Right lobe of liver (tissue), 4 donors: ENCODE data around the gene NR2C2AP.

Experiments
- POLR2A ChIP-seq: fragments of 450-650 bp; IDR thresholded peaks from one replicate; pipeline ENCODE4 v1.6.1; 2017; ENCODE audit warnings: antibody characterized with exemption, mild to moderate bottlenecking
- TF ChIP-seq, protein P1 (sequence below), 4 donors: fragments of 200-600 bp in 3 of 4; fragments of 450-650 bp in 1 of 4; IDR thresholded peaks; one replicate each; pipeline versions ENCODE4 v1.5.1 to v1.8.0; 2016 to 2022; ENCODE audit warnings: antibody characterized with exemption in 4 of 4, mild to moderate bottlenecking in 2 of 4
- donor health status: DM: no; HTN: no; CAD: no.
- donor health status: DM: no; HTN: no; CAD: no.
- donor health status: DM: no; HTN: yes; CAD: no.

DNA sequence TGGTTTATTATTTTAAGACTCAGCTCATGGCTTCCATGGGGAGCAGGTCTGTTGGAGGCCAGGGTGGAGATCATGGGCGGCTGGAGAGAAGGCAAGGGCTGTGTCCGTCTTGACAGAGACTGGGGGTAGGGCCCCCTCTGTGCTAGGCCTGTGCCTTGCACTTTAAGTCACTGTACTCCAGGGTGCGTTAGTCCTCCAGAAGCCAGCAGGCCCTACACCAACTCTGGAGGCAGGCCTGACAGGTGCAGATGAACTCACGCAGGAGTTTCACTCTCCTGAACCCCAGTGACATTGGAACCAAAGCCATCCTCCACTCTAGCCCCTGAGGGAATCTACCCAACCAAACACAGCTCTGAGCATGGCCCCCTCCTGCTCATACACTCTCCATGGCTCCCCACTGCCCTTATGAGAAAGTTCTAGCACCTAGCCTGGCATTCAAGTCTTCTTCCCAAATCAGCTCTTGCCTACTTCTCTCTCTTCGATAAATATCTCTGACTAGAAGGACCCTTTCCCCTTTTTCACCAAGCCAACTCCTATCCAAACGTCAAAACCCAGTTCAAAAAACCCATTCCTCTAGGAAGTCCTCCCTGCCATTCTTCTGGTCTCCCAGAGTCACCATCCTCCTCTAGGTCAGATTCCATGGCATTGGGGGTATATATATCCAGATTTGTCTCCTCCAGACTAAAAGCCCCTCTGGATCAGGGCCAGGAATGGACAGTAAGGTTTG lies 48.3 kb downstream of the NR2C2AP start:
- TF ChIP-seq, protein P1, sequence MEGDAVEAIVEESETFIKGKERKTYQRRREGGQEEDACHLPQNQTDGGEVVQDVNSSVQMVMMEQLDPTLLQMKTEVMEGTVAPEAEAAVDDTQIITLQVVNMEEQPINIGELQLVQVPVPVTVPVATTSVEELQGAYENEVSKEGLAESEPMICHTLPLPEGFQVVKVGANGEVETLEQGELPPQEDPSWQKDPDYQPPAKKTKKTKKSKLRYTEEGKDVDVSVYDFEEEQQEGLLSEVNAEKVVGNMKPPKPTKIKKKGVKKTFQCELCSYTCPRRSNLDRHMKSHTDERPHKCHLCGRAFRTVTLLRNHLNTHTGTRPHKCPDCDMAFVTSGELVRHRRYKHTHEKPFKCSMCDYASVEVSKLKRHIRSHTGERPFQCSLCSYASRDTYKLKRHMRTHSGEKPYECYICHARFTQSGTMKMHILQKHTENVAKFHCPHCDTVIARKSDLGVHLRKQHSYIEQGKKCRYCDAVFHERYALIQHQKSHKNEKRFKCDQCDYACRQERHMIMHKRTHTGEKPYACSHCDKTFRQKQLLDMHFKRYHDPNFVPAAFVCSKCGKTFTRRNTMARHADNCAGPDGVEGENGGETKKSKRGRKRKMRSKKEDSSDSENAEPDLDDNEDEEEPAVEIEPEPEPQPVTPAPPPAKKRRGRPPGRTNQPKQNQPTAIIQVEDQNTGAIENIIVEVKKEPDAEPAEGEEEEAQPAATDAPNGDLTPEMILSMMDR (IDR thresholded peaks at IDR 0.05), result no peak
- TF ChIP-seq POLR2A, result no peak
